Measurements from ENCODE around the gene CFAP58.

DNA sequence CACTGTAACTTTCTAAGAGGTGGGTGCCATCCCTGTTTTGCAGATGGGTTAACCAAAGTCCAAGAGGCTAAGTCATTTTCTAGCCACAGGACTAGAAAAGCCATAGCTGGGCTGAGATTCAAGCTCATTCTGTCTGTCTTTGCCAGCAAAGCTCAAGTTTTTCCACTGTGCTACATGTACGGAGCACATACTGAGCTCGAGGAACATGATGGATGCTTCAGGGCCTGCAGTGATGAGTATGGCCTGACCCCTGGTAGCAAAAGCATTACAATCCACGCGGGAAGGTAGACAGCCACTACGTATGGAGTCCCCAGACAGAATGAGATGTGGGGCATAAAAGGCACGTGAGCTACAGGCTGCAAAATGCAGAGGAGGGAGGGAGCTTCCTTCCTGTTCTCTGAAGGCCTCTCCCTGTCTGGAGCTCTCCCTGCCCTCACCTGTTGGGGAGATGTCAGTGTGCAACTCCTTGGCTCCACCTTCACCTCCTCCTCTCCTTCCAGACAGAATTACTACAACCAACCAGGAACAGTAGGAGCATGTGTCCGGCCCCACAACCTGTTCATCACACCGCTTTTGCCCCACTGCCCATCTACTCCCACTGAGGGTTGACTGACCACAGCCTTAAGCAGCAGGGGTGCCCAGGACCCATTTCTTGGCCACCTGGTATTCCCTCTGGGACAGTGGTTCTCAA, 31.8 kb upstream of the CFAP58 start:
- TF ChIP-seq POLR2AphosphoS5 (IDR thresholded peaks at IDR 0.05) (peak in 1 of 2 donors; percentile 63), POLR2A (IDR thresholded peaks at IDR 0.05; ENCODE audit: low read depth) (no peak), EP300 (IDR thresholded peaks at IDR 0.05) (no peak)
- TF ChIP-seq, protein P1, sequence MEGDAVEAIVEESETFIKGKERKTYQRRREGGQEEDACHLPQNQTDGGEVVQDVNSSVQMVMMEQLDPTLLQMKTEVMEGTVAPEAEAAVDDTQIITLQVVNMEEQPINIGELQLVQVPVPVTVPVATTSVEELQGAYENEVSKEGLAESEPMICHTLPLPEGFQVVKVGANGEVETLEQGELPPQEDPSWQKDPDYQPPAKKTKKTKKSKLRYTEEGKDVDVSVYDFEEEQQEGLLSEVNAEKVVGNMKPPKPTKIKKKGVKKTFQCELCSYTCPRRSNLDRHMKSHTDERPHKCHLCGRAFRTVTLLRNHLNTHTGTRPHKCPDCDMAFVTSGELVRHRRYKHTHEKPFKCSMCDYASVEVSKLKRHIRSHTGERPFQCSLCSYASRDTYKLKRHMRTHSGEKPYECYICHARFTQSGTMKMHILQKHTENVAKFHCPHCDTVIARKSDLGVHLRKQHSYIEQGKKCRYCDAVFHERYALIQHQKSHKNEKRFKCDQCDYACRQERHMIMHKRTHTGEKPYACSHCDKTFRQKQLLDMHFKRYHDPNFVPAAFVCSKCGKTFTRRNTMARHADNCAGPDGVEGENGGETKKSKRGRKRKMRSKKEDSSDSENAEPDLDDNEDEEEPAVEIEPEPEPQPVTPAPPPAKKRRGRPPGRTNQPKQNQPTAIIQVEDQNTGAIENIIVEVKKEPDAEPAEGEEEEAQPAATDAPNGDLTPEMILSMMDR (IDR thresholded peaks at IDR 0.05): no peak
